HG03025 (cell line): ENCODE measurements around the gene D2HGDH.
"Not testable (repeated sequence)": the region's sequence is repeated elsewhere in the genome, so short reads cannot be mapped to it uniquely, and the experiment has no call there.

ENCODE experiments used
- ATAC-seq: cut with Tn5 transposase; IDR thresholded peaks from one replicate; pipeline ENCODE4 v1.9.1; 2021; ENCODE audit warnings: mild to moderate bottlenecking, moderate library complexity; ENCODE audit not compliant: unreplicated experiment, low FRiP score

The D2HGDH gene

GRCh38 chr2:241803387-241804325 lies 69.2 kb downstream of the D2HGDH start:
- peak; percentile 40 for ATAC-seq

- peak; percentile 7 for ATAC-seq
These were observed 70.1 kb downstream of the D2HGDH start for GRCh38 chr2:241804326-241805229.

- not testable (repeated sequence) for ATAC-seq
These were observed 71.8 kb downstream of the D2HGDH start for GRCh38 chr2:241806217-241806616.

GRCh38 chr2:241808051-241808720 lies 73.8 kb downstream of the D2HGDH start:
- ATAC-seq, result no peak

- ATAC-seq, result no peak
These were observed 74.4 kb downstream of the D2HGDH start, which contains the start of gene NEU4 for GRCh38 chr2:241808721-241809382. TSS of gene NEU4 (plus strand) at chr2:241809193. CDS start at chr2:241814485, 5,292 bp downstream.

- ATAC-seq, result no peak
These were observed 75.2 kb downstream of the D2HGDH start for GRCh38 chr2:241809383-241810306.

GRCh38 chr2:241810307-241811200 lies 76.1 kb downstream of the D2HGDH start:
- no peak for ATAC-seq

- no peak for ATAC-seq
These were observed 76.9 kb downstream of the D2HGDH start for GRCh38 chr2:241811201-241811951.

GRCh38 chr2:241811952-241812729 lies 77.7 kb downstream of the D2HGDH start:
- no peak for ATAC-seq

- no peak for ATAC-seq
These were observed 78.6 kb downstream of the D2HGDH start for GRCh38 chr2:241812730-241813643.

- no peak for ATAC-seq
These were observed 79.4 kb downstream of the D2HGDH start for GRCh38 chr2:241813644-241814392.

- ATAC-seq, result no peak
These were observed 79.9 kb downstream of the D2HGDH start for GRCh38 chr2:241814393-241814642.

- no peak for ATAC-seq
These were observed 80.4 kb downstream of the D2HGDH start for GRCh38 chr2:241814643-241815476.
